ENCODE results near the gene VEGFD.

DNA sequence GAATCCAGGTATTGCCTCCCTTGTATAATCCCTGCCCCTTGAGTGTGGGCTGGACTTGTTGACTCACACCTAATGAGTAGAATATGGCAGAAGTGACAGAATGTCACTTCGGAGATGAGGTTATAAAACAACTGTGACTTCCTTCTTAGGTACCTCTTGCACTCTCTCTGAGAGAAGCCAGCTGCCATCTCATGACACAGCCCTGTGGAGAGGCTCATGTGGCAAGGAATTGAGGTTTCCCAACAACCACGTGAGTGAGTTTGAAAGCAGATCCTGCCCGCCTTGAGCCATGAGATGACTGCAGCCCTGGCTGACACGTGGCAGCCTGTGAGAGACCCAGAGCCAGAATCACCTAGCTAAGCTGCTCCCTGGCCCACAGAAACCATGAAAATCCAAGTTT, 82.3 kb downstream of the VEGFD start:
- TF ChIP-seq GATA2 (IDR thresholded peaks at IDR 0.05; ENCODE audit: low read depth, low read length) (no peak), GATA3 (IDR thresholded peaks at IDR 0.05; ENCODE audit: low read depth, low read length) (no peak)
